Spleen (tissue), 11 donors: ENCODE results near the gene UNC5A. TPM values are rescaled to one million over a fixed set of nuclear protein-coding genes. Genes with fewer than 3 reads are reported as not detected.
A peak's percentile ranks its signal among the peaks of the same experiment; 100 is the strongest.

Experiments
- DNase-seq: peaks from one replicate; pipeline ENCODE4 v3.0.0-alpha.2; 2020
- H3K27ac ChIP-seq, 8 donors: fragments of 200-600 bp; sonication (generic) in 7 of 8; 1 replicate in 4 of 8; 2 replicates in 4 of 8; pipeline versions ENCODE4 v1.5.0 to v1.8.0; 2016 to 2021; ENCODE audit warnings: inconsistent platforms in 4 of 8, mild to moderate bottlenecking in 4 of 8, moderate library complexity in 1 of 8
- H3K27me3 ChIP-seq, 7 donors: fragments of 200-600 bp; sonication (generic) in 6 of 7; replicated peaks in 1 of 7; 1 replicate in 4 of 7; 2 replicates in 3 of 7; pipeline versions ENCODE4 v1.5.0 to v1.8.0; 2016 to 2021; ENCODE audit warnings: inconsistent platforms in 3 of 7, mild to moderate bottlenecking in 1 of 7
- H3K36me3 ChIP-seq, 6 donors: fragments of 200-600 bp; sonication (generic) in 5 of 6; 1 replicate in 4 of 6; 2 replicates in 2 of 6; pipeline versions ENCODE4 v1.5.0 to v1.8.0; 2016 to 2021; ENCODE audit warnings: inconsistent platforms in 2 of 6
- H3K4me1 ChIP-seq, 6 donors: fragments of 200-600 bp; sonication (generic) in 5 of 6; 1 replicate in 3 of 6; 2 replicates in 3 of 6; pipeline versions ENCODE4 v1.5.0 to v1.8.0; 2016 to 2021; ENCODE audit warnings: inconsistent platforms in 3 of 6
- H3K4me3 ChIP-seq, 8 donors: fragments of 200-600 bp; sonication (generic) in 7 of 8; 1 replicate in 4 of 8; 2 replicates in 4 of 8; pipeline versions ENCODE4 v1.5.0 to v1.8.0; 2016 to 2021; ENCODE audit warnings: inconsistent platforms in 4 of 8, mild to moderate bottlenecking in 4 of 8, moderate library complexity in 2 of 8
- H3K9me3 ChIP-seq, 8 donors: fragments of 200-600 bp; sonication (generic) in 7 of 8; 1 replicate in 4 of 8; 2 replicates in 4 of 8; pipeline versions ENCODE4 v1.5.0 to v1.8.0; 2016 to 2021; ENCODE audit warnings: inconsistent platforms in 4 of 8
- POLR2A ChIP-seq, 3 donors: fragments of 450-650 bp; IDR thresholded peaks; one replicate each; pipeline ENCODE4 v1.5.1; 2017; ENCODE audit warnings: antibody characterized with exemption in 3 of 3, mild to moderate bottlenecking in 1 of 3
- POLR2AphosphoS5 ChIP-seq, 3 donors: sonication (generic); formaldehyde crosslinking; IDR thresholded peaks; one replicate each; pipeline ENCODE4 v1.5.1; 2017; ENCODE audit warnings: antibody characterized with exemption in 3 of 3
- WGBS, 5 donors: extraction: QIAGEN DNeasy Blood & Tissue Kit in 3 of 5; methylation state at CpG; one replicate each; pipeline versions ENCODE4 v1.1.5 to v1.1.7; 2013 to 2018; 5-methylcytosine and 5-hydroxymethylcytosine counted together
- intact Hi-C: fragments of 100-400 bp; cut with DNase I; formaldehyde crosslinking; loops from one replicate; pipeline ENCODE4 v1.15.0; 2023; ENCODE audit warnings: low total_unique reads
- polyA plus RNA-seq, 3 donors: library from polyadenylated mRNA; stranded (reverse); fragments of 200-250 nt; gene quantifications; one replicate each; pipeline ENCODE4 v1.2.1, GENCODE V29; 2013
- total RNA-seq, 7 donors: library from RNA; depleted of rRNA in 3 of 7; stranded (reverse); fragments of >200 nt in 3 of 7; fragmentation: NEBNext Ultra II Directional in 4 of 7; extraction: Animal tissue kit (Norgen Biotek cat#: 25700) in 4 of 7; gene quantifications; one replicate each; pipeline versions ENCODE4 v1.1.0 to v1.2.1, GENCODE V29; 2016 to 2021
- TF ChIP-seq, protein P1 (sequence below), 11 experiments: fragments of 200-600 bp in 7 of 11; fragments of 450-650 bp in 4 of 11; sonication (generic) in 4 of 11; IDR thresholded peaks in 8 of 11; conservative IDR thresholded peaks in 3 of 11; 1 replicate in 7 of 11; 2 replicates in 4 of 11; pipeline versions ENCODE4 v1.4.0 to v1.8.0; 2016 to 2021; ENCODE audit warnings: antibody characterized with exemption in 11 of 11, inconsistent platforms in 4 of 11, mild to moderate bottlenecking in 1 of 11
- donor health status: healthy with polysubstance abuse.
- donor health status: DM: no; HTN: no; CAD: no; lungs with moderate emphysema.
- donor health status: DM: no; HTN: no; CAD: no.
- donor health status: Bipolar disorder and iron deficiency.
- donor health status: healthy.
- donor health status: DM: no; HTN: no; CAD: no.
- donor health status: DM: yes; HTN: yes; CAD: no.

The UNC5A gene
- total and polyA plus RNA-seq, 10 donors: 0.03 to 0.06 TPM; not detected in 8

- peaks cover 0 to 47% (median under 1%) of the 10 kb centered on the region in 6 donors for H3K4me1 ChIP-seq
- WGBS, 5 donors: 68 to 85% (median 76%) methylated on average over 8 to 9 of the region's 9 CpGs
- H3K27ac ChIP-seq: peak overlapping the region in 3 of 8 donors; percentile 86 to 89 (median 88)
- intact Hi-C loops: no loop called here
- H3K9me3 ChIP-seq: no peaks in the 10 kb centered on the region
- H3K4me3 ChIP-seq: no peak overlapping the region
- peaks cover 0 to 10% (median 0%) of the 10 kb centered on the region in 7 donors for H3K27me3 ChIP-seq
- H3K36me3 ChIP-seq: peaks cover 0 to 81% (median 2%) of the 10 kb centered on the region in 6 donors
- no peak for TF ChIP-seq POLR2A (IDR thresholded peaks at IDR 0.05)
- TF ChIP-seq POLR2AphosphoS5 (IDR thresholded peaks at IDR 0.05): no peak
- TF ChIP-seq, protein P1, sequence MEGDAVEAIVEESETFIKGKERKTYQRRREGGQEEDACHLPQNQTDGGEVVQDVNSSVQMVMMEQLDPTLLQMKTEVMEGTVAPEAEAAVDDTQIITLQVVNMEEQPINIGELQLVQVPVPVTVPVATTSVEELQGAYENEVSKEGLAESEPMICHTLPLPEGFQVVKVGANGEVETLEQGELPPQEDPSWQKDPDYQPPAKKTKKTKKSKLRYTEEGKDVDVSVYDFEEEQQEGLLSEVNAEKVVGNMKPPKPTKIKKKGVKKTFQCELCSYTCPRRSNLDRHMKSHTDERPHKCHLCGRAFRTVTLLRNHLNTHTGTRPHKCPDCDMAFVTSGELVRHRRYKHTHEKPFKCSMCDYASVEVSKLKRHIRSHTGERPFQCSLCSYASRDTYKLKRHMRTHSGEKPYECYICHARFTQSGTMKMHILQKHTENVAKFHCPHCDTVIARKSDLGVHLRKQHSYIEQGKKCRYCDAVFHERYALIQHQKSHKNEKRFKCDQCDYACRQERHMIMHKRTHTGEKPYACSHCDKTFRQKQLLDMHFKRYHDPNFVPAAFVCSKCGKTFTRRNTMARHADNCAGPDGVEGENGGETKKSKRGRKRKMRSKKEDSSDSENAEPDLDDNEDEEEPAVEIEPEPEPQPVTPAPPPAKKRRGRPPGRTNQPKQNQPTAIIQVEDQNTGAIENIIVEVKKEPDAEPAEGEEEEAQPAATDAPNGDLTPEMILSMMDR (IDR thresholded peaks at IDR 0.05 in 8 of 11, conservative IDR thresholded peaks at IDR 0.05 in 3 of 11): no peak
- DNase-seq: peak; percentile 34
Observed at GRCh38 chr5:176890455-176891330, 80.3 kb downstream of the UNC5A start.

DNA sequence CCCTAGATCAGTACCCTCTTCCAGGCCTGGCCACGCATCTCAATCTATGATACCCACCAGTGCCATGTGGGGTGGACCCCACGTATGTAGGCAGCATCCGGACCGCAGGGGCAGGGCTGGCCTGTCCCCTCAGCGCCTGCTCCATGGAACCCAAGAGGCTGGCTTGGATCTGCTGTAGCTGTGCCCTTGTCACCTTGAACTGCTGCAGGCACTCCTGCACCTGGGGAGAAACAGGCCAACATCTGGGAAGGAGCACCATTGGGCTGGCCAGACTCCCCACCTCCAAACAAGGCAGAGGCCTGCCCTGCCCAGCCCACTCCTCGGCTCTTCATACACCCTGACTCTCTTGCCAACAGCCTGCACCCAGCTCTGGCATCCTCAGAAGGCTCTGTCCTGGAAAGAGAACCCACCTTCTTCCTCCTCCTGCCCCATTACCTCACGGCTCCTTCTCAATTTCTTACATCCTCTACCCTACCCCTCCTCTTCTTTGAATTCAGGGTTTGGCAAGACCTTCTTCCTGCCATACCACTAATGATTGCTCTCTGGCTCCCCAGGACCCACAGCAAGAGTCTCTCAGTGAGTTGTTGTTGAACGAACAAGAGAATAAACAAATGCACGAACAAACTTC, 81.1 kb downstream of the UNC5A start:
- Histone ChIP-seq H3K4me1 (peaks cover 0 to 55% (median 4%) of the 10 kb centered on the region in 6 donors), H3K36me3 (peaks cover 0 to 74% (median 2%) of the 10 kb centered on the region in 6 donors), H3K4me3 (no peak overlapping the region), H3K9me3 (no peaks in the 10 kb centered on the region), H3K27me3 (peaks cover 0 to 10% (median 0%) of the 10 kb centered on the region in 7 donors), H3K27ac (peak overlapping the region in 3 of 8 donors; percentile 86 to 89 (median 88))
- TF ChIP-seq POLR2A (IDR thresholded peaks at IDR 0.05) (no peak), POLR2AphosphoS5 (IDR thresholded peaks at IDR 0.05) (peak in 1 of 3 donors; percentile 27)
- peak; percentile 73 for DNase-seq
- intact Hi-C loops: no loop called here
- WGBS, 5 donors: 71 to 84% (median 72%) methylated on average over 7 to 9 of the region's 9 CpGs

- TF ChIP-seq, protein P1 (IDR thresholded peaks at IDR 0.05 in 8 of 11, conservative IDR thresholded peaks at IDR 0.05 in 3 of 11): no peak
- no peak for TF ChIP-seq POLR2A (IDR thresholded peaks at IDR 0.05)
- TF ChIP-seq POLR2AphosphoS5 (IDR thresholded peaks at IDR 0.05): no peak
- H3K27me3 ChIP-seq: peaks cover 0 to 10% (median 0%) of the 10 kb centered on the region in 7 donors
- H3K9me3 ChIP-seq: no peaks in the 10 kb centered on the region
- peak overlapping the region in 4 of 8 donors; percentile 85 to 89 (median 87) for H3K27ac ChIP-seq
- intact Hi-C loops: no loop called here
- 56 to 78% (median 74%) methylated on average over 3 of the region's 3 CpGs for WGBS, 5 donors
- H3K4me3 ChIP-seq: no peak overlapping the region
- H3K4me1 ChIP-seq: peaks cover 0 to 67% (median 4%) of the 10 kb centered on the region in 6 donors
- peaks cover 0 to 61% (median 0%) of the 10 kb centered on the region in 6 donors for H3K36me3 ChIP-seq
- peak; percentile 35 for DNase-seq
Observed at GRCh38 chr5:176892663-176893062, 82.3 kb downstream of the UNC5A start.

- peaks cover 0 to 45% (median 0%) of the 10 kb centered on the region in 6 donors for H3K36me3 ChIP-seq
- H3K27me3 ChIP-seq: peaks cover 0 to 10% (median 0%) of the 10 kb centered on the region in 7 donors
- DNase-seq: no peak
- peak overlapping the region in 4 of 8 donors; percentile 85 to 89 (median 87) for H3K27ac ChIP-seq
- TF ChIP-seq, protein P1 (IDR thresholded peaks at IDR 0.05 in 8 of 11, conservative IDR thresholded peaks at IDR 0.05 in 3 of 11): no peak
- TF ChIP-seq POLR2AphosphoS5 (IDR thresholded peaks at IDR 0.05): no peak
- TF ChIP-seq POLR2A (IDR thresholded peaks at IDR 0.05): no peak
- no peaks in the 10 kb centered on the region for H3K9me3 ChIP-seq
- intact Hi-C loops: no loop called here
- H3K4me1 ChIP-seq: peaks cover 0 to 73% (median 9%) of the 10 kb centered on the region in 6 donors
- 76 to 94% (median 83%) methylated on average over 6 of the region's 6 CpGs for WGBS, 5 donors
- peak overlapping the region in 1 of 8 donors; percentile 19 for H3K4me3 ChIP-seq
Observed at GRCh38 chr5:176894298-176894697, 83.9 kb downstream of the UNC5A start.
